HG02981 (cell line): ENCODE data around the gene TGM3.
"Not testable (repeated sequence)": the region's sequence is repeated elsewhere in the genome, so short reads cannot be mapped to it uniquely, and the experiment has no call there.

ENCODE experiments used
- ATAC-seq: cut with Tn5 transposase; IDR thresholded peaks from one replicate; pipeline ENCODE4 v1.9.1; 2021; ENCODE audit warnings: mild to moderate bottlenecking, moderate library complexity; ENCODE audit not compliant: unreplicated experiment

TGM3 gene, protein sequence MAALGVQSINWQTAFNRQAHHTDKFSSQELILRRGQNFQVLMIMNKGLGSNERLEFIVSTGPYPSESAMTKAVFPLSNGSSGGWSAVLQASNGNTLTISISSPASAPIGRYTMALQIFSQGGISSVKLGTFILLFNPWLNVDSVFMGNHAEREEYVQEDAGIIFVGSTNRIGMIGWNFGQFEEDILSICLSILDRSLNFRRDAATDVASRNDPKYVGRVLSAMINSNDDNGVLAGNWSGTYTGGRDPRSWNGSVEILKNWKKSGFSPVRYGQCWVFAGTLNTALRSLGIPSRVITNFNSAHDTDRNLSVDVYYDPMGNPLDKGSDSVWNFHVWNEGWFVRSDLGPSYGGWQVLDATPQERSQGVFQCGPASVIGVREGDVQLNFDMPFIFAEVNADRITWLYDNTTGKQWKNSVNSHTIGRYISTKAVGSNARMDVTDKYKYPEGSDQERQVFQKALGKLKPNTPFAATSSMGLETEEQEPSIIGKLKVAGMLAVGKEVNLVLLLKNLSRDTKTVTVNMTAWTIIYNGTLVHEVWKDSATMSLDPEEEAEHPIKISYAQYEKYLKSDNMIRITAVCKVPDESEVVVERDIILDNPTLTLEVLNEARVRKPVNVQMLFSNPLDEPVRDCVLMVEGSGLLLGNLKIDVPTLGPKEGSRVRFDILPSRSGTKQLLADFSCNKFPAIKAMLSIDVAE

GRCh38 chr20:2295886-2296515 is at the start of gene TGM3:
Gene TGM3, plus strand, starts transcription at chr20:2296001. Its CDS starts 63 bp downstream, at chr20:2296064.
- ATAC-seq = no peak

DNA sequence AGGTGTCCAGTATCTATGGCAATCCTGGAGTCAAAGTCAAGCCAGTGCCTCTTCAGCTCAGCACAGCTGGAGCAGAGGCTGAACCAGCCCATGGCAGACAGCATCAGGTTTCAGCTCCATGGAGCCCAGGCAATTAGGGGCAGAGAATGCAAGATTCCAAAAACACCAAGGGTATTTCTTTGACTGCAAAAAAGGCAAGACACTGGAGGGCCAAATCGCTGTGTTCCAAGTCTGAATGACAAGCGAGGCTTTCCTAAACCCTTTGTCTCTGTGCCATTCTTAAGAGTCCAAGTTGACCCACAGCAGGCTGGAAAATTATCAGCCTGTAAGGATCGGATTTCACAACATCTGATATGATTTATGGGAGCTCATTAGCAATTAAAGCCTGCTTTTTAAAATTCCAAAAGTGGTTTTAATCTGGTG is 49.7 kb upstream of the TGM3 start:
- no peak for ATAC-seq

DNA sequence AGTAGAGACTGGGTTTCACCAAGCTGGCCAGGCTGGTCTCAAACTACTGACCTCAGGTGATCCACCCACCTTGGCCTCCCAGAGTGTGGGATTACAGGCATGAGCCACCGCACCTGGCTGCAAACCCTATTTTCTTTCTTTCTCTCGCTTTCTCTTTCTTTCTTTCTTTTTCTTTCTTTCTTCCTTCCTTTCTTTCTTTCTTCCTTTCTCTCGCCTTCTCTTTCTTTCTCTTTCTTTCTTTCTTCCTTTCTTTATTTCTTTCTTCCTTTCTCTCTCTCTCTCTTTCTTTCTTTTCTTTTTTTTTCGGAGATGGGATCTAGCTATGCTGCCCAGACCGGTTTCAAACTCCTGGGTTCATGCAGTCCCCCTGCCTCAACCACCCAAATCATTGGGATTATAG is 47.0 kb upstream of the TGM3 start:
- no peak for ATAC-seq

DNA sequence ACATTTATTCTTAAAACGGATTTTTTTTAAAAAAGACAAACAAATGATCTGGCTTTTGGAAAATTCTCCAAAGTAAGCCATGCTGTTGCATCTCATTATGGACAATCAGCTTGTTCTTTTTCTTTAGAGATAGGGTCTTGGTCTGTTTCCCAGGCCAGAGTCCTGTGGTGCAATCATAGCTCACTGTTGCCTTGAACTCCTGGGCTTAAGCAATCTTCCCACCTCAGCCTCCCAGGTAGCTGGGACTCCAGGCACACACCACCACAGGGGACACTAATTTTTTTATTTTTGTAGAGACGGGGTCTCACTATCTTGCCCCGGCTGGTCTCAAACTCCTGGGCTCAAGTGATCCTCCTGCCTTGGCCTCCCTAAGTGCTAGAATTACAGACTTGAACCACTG is 45.9 kb upstream of the TGM3 start:
- ATAC-seq = no peak

DNA sequence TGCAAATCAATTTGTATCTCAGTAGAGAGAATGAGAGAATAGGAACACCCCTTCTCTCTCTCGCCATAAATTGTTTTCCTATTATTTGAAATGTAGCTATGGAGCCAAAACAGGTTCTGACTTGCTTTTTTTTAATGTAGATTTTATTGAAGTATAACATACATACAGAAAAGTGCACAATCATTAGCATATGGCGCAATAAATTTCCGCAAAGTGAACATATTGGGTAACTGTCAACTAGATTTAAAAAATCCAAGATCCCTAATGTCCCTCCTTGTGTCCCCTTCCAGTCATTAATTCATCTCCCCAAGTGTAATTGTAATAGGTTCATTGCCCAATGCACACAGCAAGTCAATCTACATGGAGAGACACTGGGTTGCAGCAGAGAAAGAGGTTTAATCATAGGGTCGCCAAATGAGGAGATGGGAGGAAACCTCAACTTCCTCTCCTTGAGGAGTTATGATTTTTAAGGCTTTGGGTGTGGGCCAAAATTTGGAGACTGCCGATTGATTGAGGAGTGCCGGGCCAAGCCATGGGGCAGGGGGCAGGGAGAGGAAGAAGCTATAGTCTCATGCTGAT is 43.3 kb upstream of the TGM3 start:
- no peak for ATAC-seq

GRCh38 chr20:2253256-2253655 is 42.5 kb upstream of the TGM3 start:
- ATAC-seq = no peak

- ATAC-seq = no peak
Measured at GRCh38 chr20:2254333-2254732, 41.5 kb upstream of the TGM3 start.

GRCh38 chr20:2255926-2256531 is 39.8 kb upstream of the TGM3 start:
- ATAC-seq = no peak

GRCh38 chr20:2259731-2260130 is 36.1 kb upstream of the TGM3 start:
- no peak for ATAC-seq

DNA sequence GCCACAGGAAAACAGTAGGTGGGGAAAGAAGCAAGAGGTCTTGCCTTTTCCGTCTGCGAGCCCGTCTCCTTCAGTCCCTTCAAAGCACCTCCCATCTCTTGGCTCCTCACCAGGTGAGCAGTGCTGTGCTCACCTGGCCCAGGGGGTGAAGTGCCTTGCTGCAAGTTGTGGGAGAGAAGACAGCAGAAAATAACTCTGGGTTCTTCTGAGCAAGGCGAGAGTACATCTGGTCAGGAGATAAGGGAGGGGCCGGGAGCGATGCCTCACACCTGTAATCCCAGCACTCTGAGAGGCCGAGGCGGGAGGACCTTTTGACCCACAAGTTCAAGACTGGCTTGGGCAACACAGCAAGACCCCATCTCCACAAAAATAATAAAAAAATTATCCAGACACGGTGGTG is 35.6 kb upstream of the TGM3 start:
- ATAC-seq = no peak

- no peak for ATAC-seq
Measured at GRCh38 chr20:2261046-2261485, 34.7 kb upstream of the TGM3 start.

- ATAC-seq = no peak
Measured at GRCh38 chr20:2261629-2262028, 34.2 kb upstream of the TGM3 start.

GRCh38 chr20:2264118-2264517 is 31.7 kb upstream of the TGM3 start:
- ATAC-seq = no peak

GRCh38 chr20:2264621-2265374 is 31.0 kb upstream of the TGM3 start:
- ATAC-seq = not testable (repeated sequence)

- ATAC-seq = no peak
Measured at GRCh38 chr20:2273634-2274302, 22.0 kb upstream of the TGM3 start.

GRCh38 chr20:2276015-2276414 is 19.8 kb upstream of the TGM3 start:
- ATAC-seq = no peak

- ATAC-seq = no peak
Measured at GRCh38 chr20:2279253-2279779, 16.5 kb upstream of the TGM3 start.

DNA sequence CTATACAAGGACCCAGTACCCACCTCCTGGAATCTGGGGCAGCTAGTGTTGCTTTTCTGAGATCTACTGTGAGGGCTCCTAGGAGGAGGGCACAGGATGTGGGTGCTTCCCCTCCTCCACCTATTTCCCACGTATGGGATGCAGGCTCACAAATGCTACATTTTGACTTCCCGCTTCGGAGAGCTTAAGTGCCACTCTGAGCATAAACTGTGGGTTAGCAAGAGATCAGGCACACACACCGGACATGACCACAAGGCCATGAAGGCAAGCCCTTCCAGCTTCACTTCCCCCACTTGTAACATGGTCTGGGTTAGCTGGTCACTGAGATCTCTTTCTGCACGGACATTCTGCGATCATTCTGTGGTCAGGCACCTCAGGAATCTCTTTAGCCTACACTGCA is 15.7 kb upstream of the TGM3 start:
- no peak for ATAC-seq

- no peak for ATAC-seq
Measured at GRCh38 chr20:2281563-2281962, 14.2 kb upstream of the TGM3 start.

- ATAC-seq = no peak
Measured at GRCh38 chr20:2282181-2282580, 13.6 kb upstream of the TGM3 start.
